OCI-LY3 (cell line): ENCODE data around the gene CXXC5.

Experiments
- H2AFZ ChIP-seq: fragments of 200-600, 300-600 bp; shearing (Covaris generic); 2 replicates; pipeline ENCODE4 v1.6.0; 2014; ENCODE audit warnings: antibody characterized with exemption, low read depth, low read length
- H3K27ac ChIP-seq: fragments of 200-600, 300-600 bp; sonication (generic); 2 replicates; pipeline ENCODE4 v1.5.1; 2014; ENCODE audit warnings: mild to moderate bottlenecking, low read length, moderate library complexity, mixed read lengths
- H3K27me3 ChIP-seq: fragments of 200-600, 300-600 bp; sonication (generic); 2 replicates; pipeline ENCODE4 v1.6.1; 2014; ENCODE audit warnings: low read depth, low read length, mixed read lengths
- H3K36me3 ChIP-seq: fragments of 200-600, 300-600 bp; sonication (generic); replicated peaks from 2 replicates; pipeline ENCODE3; 2014; ENCODE audit warnings: low read depth, low read length, mixed read lengths
- H3K4me1 ChIP-seq: fragments of 300-600, 200-600 bp; sonication (generic); 2 replicates; pipeline ENCODE4 v1.6.1; 2014; ENCODE audit warnings: low read length, mixed read lengths
- H3K4me2 ChIP-seq: fragments of 200-600, 300-600 bp; sonication (generic); 2 replicates; pipeline ENCODE4 v1.6.1; 2014; ENCODE audit warnings: low read length, mixed read lengths
- H3K4me3 ChIP-seq: fragments of 300-600, 200-600 bp; sonication (generic); 2 replicates; pipeline ENCODE4 v1.5.1; 2014; ENCODE audit warnings: antibody characterized with exemption, mild to moderate bottlenecking, low read length, moderate library complexity
- H3K79me2 ChIP-seq: fragments of 300-600, 200-600 bp; shearing (Covaris generic); 2 replicates; pipeline ENCODE4 v1.6.1; 2014; ENCODE audit warnings: mild to moderate bottlenecking, low read length, mixed read lengths
- H3K9ac ChIP-seq: fragments of 300-600, 200-600 bp; shearing (Covaris generic); 2 replicates; pipeline ENCODE4 v1.6.0; 2014; ENCODE audit warnings: mild to moderate bottlenecking, low read length, moderate library complexity
- H3K9me3 ChIP-seq: fragments of 200-600, 300-600 bp; shearing (Covaris generic); 2 replicates; pipeline ENCODE4 v1.6.1; 2014; ENCODE audit warnings: low read length, mixed read lengths; ENCODE audit not compliant: insufficient read depth
- H4K20me1 ChIP-seq: fragments of 200-600, 300-600 bp; sonication (generic); 2 replicates; pipeline ENCODE4 v1.6.1; 2016; ENCODE audit warnings: low read length, mixed read lengths; ENCODE audit not compliant: insufficient read depth
- EZH2phosphoT487 ChIP-seq: fragments of 200-600 bp; shearing (Covaris generic); IDR thresholded peaks from 2 replicates; pipeline ENCODE4 v1.6.1; 2018; ENCODE audit warnings: antibody characterized with exemption, mixed run types, low read depth
- TF ChIP-seq, protein P1 (sequence below): fragments of 200-600, 300-600 bp; sonication (generic); IDR thresholded peaks from 2 replicates; pipeline ENCODE4 v1.5.1; 2014; ENCODE audit warnings: antibody characterized with exemption, low read length, low read depth

The CXXC5 gene

DNA sequence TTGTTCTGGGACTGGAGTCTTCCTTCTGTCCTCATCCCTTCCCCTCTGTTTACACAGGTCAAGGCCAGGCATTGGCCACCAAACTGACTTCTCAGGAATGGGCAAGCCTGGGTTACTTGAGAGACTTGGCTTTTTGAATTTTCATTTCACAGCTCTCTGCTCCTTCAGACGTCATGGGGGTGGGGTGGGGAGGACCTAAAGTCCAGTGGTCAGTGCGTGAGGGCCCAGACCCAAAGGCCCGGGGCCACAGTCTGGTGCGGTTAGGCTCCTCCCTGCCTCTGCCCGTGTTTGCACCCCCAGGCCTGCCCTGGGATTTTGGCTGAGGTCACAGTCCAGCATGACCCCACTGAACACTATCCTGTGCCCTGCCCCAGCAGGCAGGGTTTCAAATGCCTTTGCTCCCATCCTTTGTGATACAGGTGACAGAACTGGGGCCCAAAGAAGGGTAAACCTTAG is 4.1 kb upstream of the CXXC5 start:
- Histone ChIP-seq H3K4me1 (peaks cover 47% of the 10 kb centered on the region), H3K4me3 (no peak overlapping the region), H3K9me3 (no peaks in the 10 kb centered on the region), H4K20me1 (no peaks in the 10 kb centered on the region), H3K9ac (no peak overlapping the region), H3K4me2 (no peak overlapping the region), H3K36me3 (no peaks in the 10 kb centered on the region), H2AFZ (no peak overlapping the region), H3K79me2 (peaks cover 16% of the 10 kb centered on the region), H3K27ac (no peak overlapping the region), H3K27me3 (peaks cover 6% of the 10 kb centered on the region; the same call in 1 of the 2 replicates)
- no peak for TF ChIP-seq EZH2phosphoT487
- TF ChIP-seq, protein P1, sequence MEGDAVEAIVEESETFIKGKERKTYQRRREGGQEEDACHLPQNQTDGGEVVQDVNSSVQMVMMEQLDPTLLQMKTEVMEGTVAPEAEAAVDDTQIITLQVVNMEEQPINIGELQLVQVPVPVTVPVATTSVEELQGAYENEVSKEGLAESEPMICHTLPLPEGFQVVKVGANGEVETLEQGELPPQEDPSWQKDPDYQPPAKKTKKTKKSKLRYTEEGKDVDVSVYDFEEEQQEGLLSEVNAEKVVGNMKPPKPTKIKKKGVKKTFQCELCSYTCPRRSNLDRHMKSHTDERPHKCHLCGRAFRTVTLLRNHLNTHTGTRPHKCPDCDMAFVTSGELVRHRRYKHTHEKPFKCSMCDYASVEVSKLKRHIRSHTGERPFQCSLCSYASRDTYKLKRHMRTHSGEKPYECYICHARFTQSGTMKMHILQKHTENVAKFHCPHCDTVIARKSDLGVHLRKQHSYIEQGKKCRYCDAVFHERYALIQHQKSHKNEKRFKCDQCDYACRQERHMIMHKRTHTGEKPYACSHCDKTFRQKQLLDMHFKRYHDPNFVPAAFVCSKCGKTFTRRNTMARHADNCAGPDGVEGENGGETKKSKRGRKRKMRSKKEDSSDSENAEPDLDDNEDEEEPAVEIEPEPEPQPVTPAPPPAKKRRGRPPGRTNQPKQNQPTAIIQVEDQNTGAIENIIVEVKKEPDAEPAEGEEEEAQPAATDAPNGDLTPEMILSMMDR = no peak

DNA sequence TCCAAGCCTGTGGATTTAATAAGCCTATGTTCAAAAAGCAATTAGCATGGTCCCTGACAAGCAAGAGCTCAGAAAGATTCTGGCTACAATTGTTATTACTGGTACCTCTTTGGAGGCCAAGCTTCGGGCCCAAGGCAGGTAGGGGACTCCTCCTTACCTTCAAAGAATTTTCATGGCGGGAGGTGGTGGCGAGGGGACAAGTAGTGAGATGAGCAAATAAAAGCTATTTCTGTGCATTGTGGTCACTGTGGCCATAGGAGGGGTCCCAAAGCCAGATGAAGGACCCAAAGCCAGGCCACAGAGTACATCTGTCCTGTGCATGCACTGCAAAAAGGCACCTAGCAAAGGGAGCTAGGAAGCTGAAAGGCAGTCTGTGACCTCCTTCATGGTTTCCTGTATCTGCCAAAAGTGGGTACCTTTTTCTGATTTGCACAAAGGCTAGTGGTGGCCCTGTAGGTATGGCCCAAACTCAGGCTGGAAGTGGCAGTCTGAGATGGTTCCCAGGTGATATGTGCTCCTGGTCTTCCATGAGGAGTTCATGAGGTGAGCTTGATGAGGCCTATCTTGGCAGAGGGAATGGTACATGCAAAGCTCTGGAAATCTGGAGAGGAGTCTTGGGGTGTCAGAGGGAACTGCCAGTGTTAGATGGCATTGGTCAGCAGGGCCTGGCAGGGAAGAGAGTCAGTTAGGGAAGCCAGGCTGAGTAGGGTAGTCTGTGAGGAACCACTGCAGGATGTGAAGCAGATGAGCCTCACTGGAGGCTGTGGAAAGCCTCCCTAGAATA is 3.3 kb upstream of the CXXC5 start:
- Histone ChIP-seq H3K27me3 (peaks cover 6% of the 10 kb centered on the region; the same call in 1 of the 2 replicates), H3K79me2 (peaks cover 24% of the 10 kb centered on the region), H3K9ac (no peak overlapping the region), H3K4me2 (no peak overlapping the region), H3K9me3 (no peaks in the 10 kb centered on the region), H3K36me3 (no peaks in the 10 kb centered on the region), H3K27ac (no peak overlapping the region), H4K20me1 (no peaks in the 10 kb centered on the region), H3K4me1 (peaks cover 39% of the 10 kb centered on the region), H2AFZ (no peak overlapping the region), H3K4me3 (no peak overlapping the region)
- TF ChIP-seq, protein P1 = no peak
- no peak for TF ChIP-seq EZH2phosphoT487

DNA sequence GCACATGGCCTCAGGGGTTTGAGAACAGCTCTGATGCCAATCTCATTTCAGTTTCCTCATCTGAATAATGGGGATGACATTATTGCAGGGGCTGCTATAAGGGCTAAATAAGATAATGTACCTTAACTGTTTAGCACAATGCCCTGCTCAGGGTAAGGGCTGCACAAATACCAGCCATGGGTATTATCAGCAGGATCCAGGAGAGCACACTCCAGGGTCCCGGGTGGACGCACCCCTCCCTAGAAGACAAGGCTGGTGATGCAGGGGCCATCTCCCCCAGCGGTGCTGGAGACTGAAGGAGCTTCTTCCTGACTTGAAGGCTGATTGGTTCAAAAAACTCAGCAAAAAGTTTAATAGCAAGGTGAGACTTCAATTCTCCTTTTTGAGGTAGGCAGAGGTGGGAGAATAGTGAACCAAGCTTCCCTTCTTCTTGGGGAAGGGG is 2.7 kb upstream of the CXXC5 start:
- peaks cover 30% of the 10 kb centered on the region for H3K79me2 ChIP-seq
- H3K27me3 ChIP-seq = peaks cover 6% of the 10 kb centered on the region; the same call in 1 of the 2 replicates
- H3K4me2 ChIP-seq = no peak overlapping the region
- H3K4me1 ChIP-seq = peaks cover 39% of the 10 kb centered on the region
- no peaks in the 10 kb centered on the region for H3K36me3 ChIP-seq
- no peak overlapping the region for H3K9ac ChIP-seq
- H3K4me3 ChIP-seq = no peak overlapping the region
- H3K9me3 ChIP-seq = no peaks in the 10 kb centered on the region
- TF ChIP-seq EZH2phosphoT487 = no peak
- TF ChIP-seq, protein P1 = no peak
- no peaks in the 10 kb centered on the region for H4K20me1 ChIP-seq
- no peak overlapping the region for H3K27ac ChIP-seq
- H2AFZ ChIP-seq = no peak overlapping the region

- peaks cover 42% of the 10 kb centered on the region for H3K4me1 ChIP-seq
- H3K9me3 ChIP-seq = no peaks in the 10 kb centered on the region
- H3K79me2 ChIP-seq = peaks cover 36% of the 10 kb centered on the region
- H3K36me3 ChIP-seq = no peaks in the 10 kb centered on the region
- H3K27me3 ChIP-seq = peaks cover 6% of the 10 kb centered on the region; the same call in 1 of the 2 replicates
- no peak for TF ChIP-seq EZH2phosphoT487
- TF ChIP-seq, protein P1 = no peak
- H2AFZ ChIP-seq = no peak overlapping the region
- no peak overlapping the region for H3K9ac ChIP-seq
- no peak overlapping the region for H3K4me3 ChIP-seq
- no peak overlapping the region for H3K4me2 ChIP-seq
- no peak overlapping the region for H3K27ac ChIP-seq
- H4K20me1 ChIP-seq = no peaks in the 10 kb centered on the region
Observed at GRCh38 chr5:139646111-139646510, 2.0 kb upstream of the CXXC5 start.
